Body of pancreas (tissue), 4 donors: ENCODE measurements around the gene DCDC2.

Source experiments
- CTCF ChIP-seq, 7 experiments: fragments of 450-650 bp in 4 of 7; fragments of 200-600 bp in 3 of 7; sonication (generic) in 3 of 7; IDR thresholded peaks; one replicate each; pipeline ENCODE4 v1.5.1; 2016 to 2019; ENCODE audit warnings: antibody characterized with exemption in 7 of 7
- POLR2A ChIP-seq, 3 donors: fragments of 450-650 bp; IDR thresholded peaks; one replicate each; pipeline ENCODE4 v1.6.1; 2016; ENCODE audit warnings: antibody characterized with exemption in 3 of 3, mild to moderate bottlenecking in 2 of 3

- TF ChIP-seq CTCF (IDR thresholded peaks at IDR 0.05) (no peak), POLR2A (IDR thresholded peaks at IDR 0.05) (no peak)
Observed at GRCh38 chr6:24327756-24328155, 30.1 kb downstream of the DCDC2 start.
